Colonic mucosa (tissue), 4 donors: ENCODE results near the gene PLEKHH1. TPM values are rescaled to one million over a fixed set of nuclear protein-coding genes. Genes with fewer than 3 reads are reported as not detected.

Experiments used
- DNase-seq: peaks from one replicate; pipeline ENCODE4 v3.0.0-alpha.2; 2020
- H3K27ac ChIP-seq: fragments of 200-600 bp; one replicate; pipeline ENCODE4 v1.8.0; 2021
- H3K27me3 ChIP-seq: fragments of 200-600 bp; one replicate; pipeline ENCODE4 v1.8.0; 2021
- H3K36me3 ChIP-seq: fragments of 200-600 bp; one replicate; pipeline ENCODE4 v1.8.0; 2021
- H3K4me1 ChIP-seq: fragments of 200-600 bp; one replicate; pipeline ENCODE4 v1.8.0; 2021; ENCODE audit warnings: mild to moderate bottlenecking
- H3K4me3 ChIP-seq: fragments of 200-600 bp; one replicate; pipeline ENCODE4 v1.8.0; 2021
- H3K9ac ChIP-seq, 2 donors: one replicate each; pipeline ENCODE4 v1.7.0; 2013; ENCODE audit warnings: control low read depth in 2 of 2, low read depth in 2 of 2, low read length in 2 of 2
- H3K9me3 ChIP-seq: fragments of 200-600 bp; one replicate; pipeline ENCODE4 v1.8.0; 2021
- CTCF ChIP-seq: fragments of 200-600 bp; IDR thresholded peaks from one replicate; pipeline ENCODE4 v1.8.0; 2022; ENCODE audit warnings: antibody characterized with exemption, mild to moderate bottlenecking
- intact Hi-C: fragments of 100-400 bp; cut with DNase I; formaldehyde crosslinking; loops from one replicate; pipeline ENCODE4 v1.14.1; 2022
- total RNA-seq, 2 donors: library from RNA; stranded (reverse); fragmentation: NEBNext Ultra II Directional in 1 of 2; extraction: Animal tissue kit (Norgen Biotek cat#: 25700) in 1 of 2; gene quantifications; one replicate each; pipeline ENCODE4 v1.2.1, GENCODE V29; 2021
- donor health status: healthy.
- donor health status: DM: no; HTN: no; CAD: no.
- donor health status: DM: no; HTN: no; CAD: no.

The PLEKHH1 gene
- total RNA-seq, 2 donors from 2014 or later = 47.1 to 63.1 TPM

- intact Hi-C loops = no loop called here
- TF ChIP-seq CTCF = no peak
- Histone ChIP-seq H3K9ac (peak overlapping the region; percentile 61 to 84), H3K4me1 (peaks cover 3% of the 10 kb centered on the region), H3K9me3 (no peaks in the 10 kb centered on the region), H3K27ac (peak overlapping the region; percentile 81), H3K4me3 (peak overlapping the region; percentile 70), H3K36me3 (no peaks in the 10 kb centered on the region), H3K27me3 (no peaks in the 10 kb centered on the region)
- DNase-seq = peak; percentile 54
These were observed 630 bp downstream of the PLEKHH1 start for GRCh38 chr14:67533754-67534085.

GRCh38 chr14:67536087-67536486 is 3.0 kb downstream of the PLEKHH1 start:
- Histone ChIP-seq H3K36me3 (no peaks in the 10 kb centered on the region), H3K9me3 (no peaks in the 10 kb centered on the region), H3K27me3 (no peaks in the 10 kb centered on the region), H3K4me1 (peaks cover 3% of the 10 kb centered on the region), H3K4me3 (no peak overlapping the region), H3K9ac (no peak overlapping the region), H3K27ac (no peak overlapping the region)
- no peak for DNase-seq
- TF ChIP-seq CTCF = no peak
- intact Hi-C loops = no loop called here

- H3K4me3 ChIP-seq = no peak overlapping the region
- DNase-seq = no peak
- no peaks in the 10 kb centered on the region for H3K4me1 ChIP-seq
- no peak for TF ChIP-seq CTCF
- no peaks in the 10 kb centered on the region for H3K9me3 ChIP-seq
- H3K9ac ChIP-seq = no peak overlapping the region
- intact Hi-C loops = no loop called here
- H3K27me3 ChIP-seq = no peaks in the 10 kb centered on the region
- no peak overlapping the region for H3K27ac ChIP-seq
- H3K36me3 ChIP-seq = no peaks in the 10 kb centered on the region
These were observed 4.6 kb downstream of the PLEKHH1 start for GRCh38 chr14:67537736-67538135.

- no peak for TF ChIP-seq CTCF
- H3K27ac ChIP-seq = no peak overlapping the region
- no peak for DNase-seq
- intact Hi-C loops = no loop called here
- no peaks in the 10 kb centered on the region for H3K9me3 ChIP-seq
- no peaks in the 10 kb centered on the region for H3K27me3 ChIP-seq
- H3K36me3 ChIP-seq = no peaks in the 10 kb centered on the region
- H3K4me3 ChIP-seq = no peak overlapping the region
- H3K9ac ChIP-seq = no peak overlapping the region
- H3K4me1 ChIP-seq = no peaks in the 10 kb centered on the region
These were observed 5.4 kb downstream of the PLEKHH1 start for GRCh38 chr14:67538501-67538900.

- DNase-seq = no peak
- Histone ChIP-seq H3K9ac (no peak overlapping the region), H3K27me3 (no peaks in the 10 kb centered on the region), H3K4me3 (no peak overlapping the region), H3K9me3 (no peaks in the 10 kb centered on the region), H3K27ac (no peak overlapping the region), H3K4me1 (no peaks in the 10 kb centered on the region), H3K36me3 (no peaks in the 10 kb centered on the region)
- TF ChIP-seq CTCF = no peak
- intact Hi-C loops = no loop called here
These were observed 6.0 kb downstream of the PLEKHH1 start for GRCh38 chr14:67539116-67539515.
